Measurements from ENCODE around the gene SESN2. TPM values are rescaled to one million over a fixed set of nuclear protein-coding genes. Genes with fewer than 3 reads are reported as not detected.

The SESN2 gene
- total and polyA plus RNA-seq, 10 of the 15 experiments (the other 5 are each of a cell fraction or from before 2014, with no cell fraction given): 1.5 to 40.9 (median 17.8) TPM

- WGBS (ENCODE audit: insufficient coverage, insufficient replicate concordance, low lambda C conversion rate, missing lambda C conversion rate): 37% methylated on average over 14 of the region's 14 CpGs
- DNase-seq (ENCODE audit: low read depth, low spot score): no peak
- no peak overlapping the region for H3K4me2 ChIP-seq (ENCODE audit: control insufficient read depth, insufficient read depth)
- in situ Hi-C loops (cut with MboI) (no loop called here), intact Hi-C loops (cut with micrococcal nuclease; ENCODE audit: unreplicated experiment) (loop anchor here (5.0 kb wide), 1 partner anchor 49 kb away; no protein-coding TSS in a partner anchor)
- H4K20me1 ChIP-seq (ENCODE audit: control insufficient read depth, insufficient read depth): no peaks in the 10 kb centered on the region
- ChIA-PET CTCF (interaction anchor here (0.8 to 1.0 kb wide), 2 partner anchors 63 to 205 kb away, joined by 3 read pairs; no protein-coding TSS in a partner anchor), SMC1A (ENCODE audit: uncharacterized antibody, unreplicated experiment) (interaction anchor here (0.6 to 1.7 kb wide), 3 partner anchors 11 to 384 kb away, joined by 3 to 6 read pairs (median 4); no protein-coding TSS in a partner anchor), RAD21 (ENCODE audit: unreplicated experiment) (interaction anchor here (1.0 kb wide), 1 partner anchor 48 kb away, joined by 5 read pairs; no protein-coding TSS in a partner anchor), POLR2A (no interaction called here)
- H2AFZ ChIP-seq (ENCODE audit: control insufficient read depth, low read depth, low read length): no peak overlapping the region
- BruUV-seq (replicated peaks): no TSS peak
- TF ChIP-seq IKZF1 (conservative IDR thresholded peaks at IDR 0.05): peak; percentile 44
- TF ChIP-seq SP1 (IDR thresholded peaks at IDR 0.05; ENCODE audit: low read depth, low read length): no peak
- peak in 1 of 2 experiments; percentile 15; a peak in 1 of 4 replicates for TF ChIP-seq IKZF2 (IDR thresholded peaks at IDR 0.05)
- peak; percentile 28; the same call in 1 of the 2 replicates for TF ChIP-seq RAD51 (IDR thresholded peaks at IDR 0.05)
- TF ChIP-seq BHLHE40 (IDR thresholded peaks at IDR 0.05; ENCODE audit: borderline replicate concordance in 1 of 2, low read depth in 2 of 2, low read length in 1 of 2): peak in 1 of 2 experiments; percentile 61; a peak in 2 of 4 replicates
- FAIRE-seq: no peak
- H3K4me1 ChIP-seq (ENCODE audit: control insufficient read depth, insufficient read depth, low read length): no peaks in the 10 kb centered on the region
- H3K79me2 ChIP-seq (ENCODE audit: control insufficient read depth, insufficient read depth, low read length): no peaks in the 10 kb centered on the region
- no peaks in the 10 kb centered on the region for H3K27me3 ChIP-seq (replicated peaks in 1 of 2; ENCODE audit: control insufficient read depth in 2 of 2, insufficient read depth in 2 of 2, low read length in 1 of 2)
- H3K9ac ChIP-seq (ENCODE audit: control insufficient read depth, insufficient read depth, low read length): no peak overlapping the region
- H3K27ac ChIP-seq (ENCODE audit: control insufficient read depth, insufficient read depth): no peak overlapping the region
- no peaks in the 10 kb centered on the region for H3K36me3 ChIP-seq (ENCODE audit: control insufficient read depth in 2 of 2, insufficient read depth in 2 of 2, low read length in 1 of 2)
- no peak for ATAC-seq
- no peaks in the 10 kb centered on the region for H3K9me3 ChIP-seq (replicated peaks; ENCODE audit: control insufficient read depth, insufficient read depth, low read length)
- H3K4me3 ChIP-seq: no peak overlapping the region
Measured at GRCh38 chr1:28296401-28297261, 37.3 kb downstream of the SESN2 start.

Data from GM12878 (cell line).